Ovary (tissue), 9 donors: ENCODE results near the gene DSCAML1. TPM values are rescaled to one million over a fixed set of nuclear protein-coding genes. Genes with fewer than 3 reads are reported as not detected.

ENCODE experiments used
- DNase-seq, 5 donors: peaks; one replicate each; pipeline ENCODE4 v3.0.0-alpha.2; 2019 to 2020
- H3K27ac ChIP-seq, 2 donors: fragments of 200-600 bp; one replicate each; pipeline versions ENCODE4 v1.5.1 to v1.8.0; 2019 to 2022
- H3K27me3 ChIP-seq: fragments of 200-600 bp; one replicate; pipeline ENCODE4 v1.8.0; 2022
- H3K36me3 ChIP-seq: fragments of 200-600 bp; sonication (generic); one replicate; pipeline ENCODE4 v1.5.1; 2019
- H3K4me1 ChIP-seq: one replicate; pipeline ENCODE4 v1.8.1; 2013; ENCODE audit warnings: mild to moderate bottlenecking, moderate library complexity; ENCODE audit not compliant: insufficient read depth
- H3K4me3 ChIP-seq: fragments of 200-600 bp; sonication (generic); one replicate; pipeline ENCODE4 v1.5.1; 2017
- H3K9me3 ChIP-seq, 2 donors: fragments of 200-600 bp in 1 of 2; sonication (generic) in 1 of 2; one replicate each; pipeline versions ENCODE4 v1.5.1 to v1.8.1; 2013 to 2019; ENCODE audit warnings: mild to moderate bottlenecking in 1 of 2, moderate library complexity in 1 of 2
- EP300 ChIP-seq: sonication (generic); formaldehyde crosslinking; IDR thresholded peaks from one replicate; pipeline ENCODE4 v1.6.1; 2017; ENCODE audit warnings: antibody characterized with exemption
- POLR2A ChIP-seq: fragments of 450-650 bp; IDR thresholded peaks from one replicate; pipeline ENCODE4 v1.6.1; 2017; ENCODE audit warnings: antibody characterized with exemption, mild to moderate bottlenecking, moderate library complexity
- WGBS, 3 donors: extraction: QIAGEN DNeasy Blood & Tissue Kit in 1 of 3; methylation state at CpG; one replicate each; pipeline versions ENCODE4 v1.1.5 to v1.1.7; 2013 to 2017; 5-methylcytosine and 5-hydroxymethylcytosine counted together
- intact Hi-C, 4 donors: fragments of 100-400 bp; cut with DNase I; formaldehyde crosslinking; loops; one replicate each; pipeline versions ENCODE4 v1.11.0 to v1.15.1; 2022 to 2023
- polyA plus RNA-seq, 2 donors: library from polyadenylated mRNA; stranded (reverse); fragments of 200-250 nt in 1 of 2; fragments of 350-450 nt in 1 of 2; fragmentation: Illumina TruSeq in 1 of 2; extraction: RNeasy Lipid Tissue Mini Kit (QIAGEN cat#74804) in 1 of 2; gene quantifications; one replicate each; pipeline ENCODE4 v1.2.3, GENCODE V29; 2013 to 2014
- total RNA-seq, 7 donors: library from RNA; depleted of rRNA in 2 of 7; stranded (reverse); fragments of >200 nt in 2 of 7; fragmentation: NEBNext Ultra II Directional in 3 of 7; extraction: Animal tissue kit (Norgen Biotek cat#: 25700) in 3 of 7; gene quantifications; one replicate each; pipeline versions ENCODE4 v1.1.0 to v1.2.4, GENCODE V29; 2016 to 2023
- TF ChIP-seq, protein P1 (sequence below), 3 donors: fragments of 450-650 bp in 2 of 3; fragments of 200-600 bp in 1 of 3; IDR thresholded peaks; one replicate each; pipeline versions ENCODE4 v1.5.1 to v1.8.0; 2016 to 2022; ENCODE audit warnings: antibody characterized with exemption in 3 of 3, mild to moderate bottlenecking in 1 of 3
- donor health status: DM: no; HTN: no; CAD: no; lungs with moderate emphysema.
- donor health status: DM: no; HTN: no; CAD: no.
- donor health status: Bipolar disorder and iron deficiency.
- donor health status: DM: yes; HTN: yes; CAD: no.
- donor health status: DM: no; HTN: no; CAD: no.
- donor health status: DM: yes; HTN: yes; CAD: no.

Gene DSCAML1
- total and polyA plus RNA-seq, 9 donors, result 0.77 to 16.5 (median 10.6) TPM

DNA sequence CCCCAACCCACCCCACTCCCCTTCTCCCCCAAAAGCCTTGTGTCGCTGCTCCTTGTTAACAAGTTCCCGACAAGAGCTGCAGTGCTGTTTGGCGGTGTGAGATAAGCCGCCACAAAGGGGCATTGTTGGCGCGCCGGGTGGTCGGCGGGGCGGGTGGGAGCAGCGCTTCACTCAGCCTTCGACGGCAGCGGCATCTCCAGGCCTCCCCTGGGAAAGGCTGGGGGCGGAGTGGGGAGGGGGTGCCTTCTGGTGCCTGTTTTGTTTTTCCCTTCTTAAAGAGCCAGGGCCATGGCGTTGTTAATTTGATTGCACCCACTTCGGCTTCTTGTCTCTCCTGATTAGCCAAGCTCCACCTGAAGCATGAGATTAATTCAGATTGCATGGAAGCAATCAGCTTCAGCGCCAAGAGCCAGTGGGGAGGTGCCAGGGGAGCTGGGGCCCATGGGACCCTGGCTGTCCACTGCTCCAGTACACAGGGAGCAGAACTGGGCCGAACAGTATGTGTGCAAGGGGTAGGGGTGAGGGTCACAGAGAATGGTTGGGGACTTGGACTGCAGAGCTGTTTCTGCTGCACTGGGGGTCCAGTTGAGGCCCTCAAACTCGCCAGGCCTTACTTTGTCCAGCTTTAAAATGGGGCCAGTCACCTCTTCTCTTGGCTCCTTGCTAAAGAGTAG lies 304.3 kb downstream of the DSCAML1 start:
- H3K4me3 ChIP-seq, result no peak overlapping the region
- WGBS, 3 donors, result 39 to 58% (median 58%) methylated on average over 20 of the region's 20 CpGs
- no peaks in the 10 kb centered on the region for H3K36me3 ChIP-seq

DNA sequence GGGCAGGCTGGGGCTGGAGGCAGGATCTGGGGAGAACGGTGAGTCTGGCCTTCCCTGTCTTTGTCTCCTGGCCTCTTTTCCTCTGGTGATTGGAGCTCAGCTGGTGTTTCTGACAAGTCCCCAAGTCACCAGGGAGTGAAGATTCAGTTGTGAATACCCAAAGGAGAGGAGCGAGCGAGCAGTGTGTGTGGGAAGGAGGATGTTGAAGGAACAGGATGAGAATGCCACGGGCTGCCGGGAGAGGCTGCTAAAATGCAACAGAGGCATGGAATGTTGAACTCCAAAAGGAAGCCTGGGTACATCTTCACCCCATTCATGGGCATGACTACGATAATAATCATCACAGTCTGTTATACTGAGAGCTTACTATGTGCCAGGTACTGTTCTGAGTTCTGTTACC lies 306.1 kb downstream of the DSCAML1 start:
- Histone ChIP-seq H3K27me3 (no peaks in the 10 kb centered on the region), H3K27ac (no peak overlapping the region), H3K9me3 (no peaks in the 10 kb centered on the region), H3K36me3 (no peaks in the 10 kb centered on the region), H3K4me1 (no peaks in the 10 kb centered on the region), H3K4me3 (no peak overlapping the region)
- intact Hi-C loops, result no loop called here
- TF ChIP-seq EP300, result no peak
- TF ChIP-seq, protein P1, sequence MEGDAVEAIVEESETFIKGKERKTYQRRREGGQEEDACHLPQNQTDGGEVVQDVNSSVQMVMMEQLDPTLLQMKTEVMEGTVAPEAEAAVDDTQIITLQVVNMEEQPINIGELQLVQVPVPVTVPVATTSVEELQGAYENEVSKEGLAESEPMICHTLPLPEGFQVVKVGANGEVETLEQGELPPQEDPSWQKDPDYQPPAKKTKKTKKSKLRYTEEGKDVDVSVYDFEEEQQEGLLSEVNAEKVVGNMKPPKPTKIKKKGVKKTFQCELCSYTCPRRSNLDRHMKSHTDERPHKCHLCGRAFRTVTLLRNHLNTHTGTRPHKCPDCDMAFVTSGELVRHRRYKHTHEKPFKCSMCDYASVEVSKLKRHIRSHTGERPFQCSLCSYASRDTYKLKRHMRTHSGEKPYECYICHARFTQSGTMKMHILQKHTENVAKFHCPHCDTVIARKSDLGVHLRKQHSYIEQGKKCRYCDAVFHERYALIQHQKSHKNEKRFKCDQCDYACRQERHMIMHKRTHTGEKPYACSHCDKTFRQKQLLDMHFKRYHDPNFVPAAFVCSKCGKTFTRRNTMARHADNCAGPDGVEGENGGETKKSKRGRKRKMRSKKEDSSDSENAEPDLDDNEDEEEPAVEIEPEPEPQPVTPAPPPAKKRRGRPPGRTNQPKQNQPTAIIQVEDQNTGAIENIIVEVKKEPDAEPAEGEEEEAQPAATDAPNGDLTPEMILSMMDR (IDR thresholded peaks at IDR 0.05), result no peak
- no peak for TF ChIP-seq POLR2A
- no peak for DNase-seq
- 64 to 69% (median 67%) methylated on average over 6 of the region's 6 CpGs for WGBS, 3 donors

More for the DNA sequence above, 304.3 kb downstream of the DSCAML1 start:
- TF ChIP-seq POLR2A (no peak), EP300 (no peak)
- TF ChIP-seq, protein P1 (IDR thresholded peaks at IDR 0.05), result no peak
- no peaks in the 10 kb centered on the region for H3K27me3 ChIP-seq
- no peaks in the 10 kb centered on the region for H3K9me3 ChIP-seq
- intact Hi-C loops, result no loop called here
- H3K4me1 ChIP-seq, result no peaks in the 10 kb centered on the region
- no peak for DNase-seq
- H3K27ac ChIP-seq, result no peak overlapping the region

DNA sequence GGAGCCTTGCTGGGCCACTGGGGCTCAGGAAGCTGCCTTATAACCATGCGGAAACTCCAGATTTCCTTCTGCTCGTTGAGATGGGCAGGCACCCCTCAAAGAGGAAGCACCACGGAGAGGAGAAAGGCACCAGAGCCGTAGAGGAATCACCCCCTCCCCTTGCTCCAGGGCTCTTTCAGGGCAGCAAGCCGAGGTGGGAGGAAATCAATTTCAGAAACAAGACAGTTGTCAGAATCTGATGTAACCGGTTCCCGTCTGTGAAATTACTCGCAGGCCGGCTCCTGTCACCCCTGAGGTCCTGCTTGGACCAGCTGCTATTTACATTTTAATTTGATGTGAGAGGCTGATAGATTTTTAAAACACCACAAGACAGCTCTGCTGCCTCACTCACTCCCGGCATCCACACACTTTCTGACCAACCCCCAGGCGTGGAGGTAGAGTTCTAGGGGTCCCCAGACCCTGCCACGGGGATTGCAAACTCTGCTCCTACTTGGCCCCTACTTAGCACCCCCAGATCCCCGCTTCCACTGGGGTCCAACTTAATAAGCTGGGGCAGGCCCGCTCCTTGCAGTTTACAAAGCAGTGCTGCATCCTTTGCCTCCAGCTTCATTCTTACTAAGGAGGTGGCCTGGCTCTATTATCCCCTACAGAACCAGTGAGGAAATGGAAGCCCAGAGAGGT lies 306.9 kb downstream of the DSCAML1 start:
- WGBS, 3 donors, result 26 to 39% (median 38%) methylated on average over 14 of the region's 14 CpGs
- intact Hi-C loops, result no loop called here

DNA sequence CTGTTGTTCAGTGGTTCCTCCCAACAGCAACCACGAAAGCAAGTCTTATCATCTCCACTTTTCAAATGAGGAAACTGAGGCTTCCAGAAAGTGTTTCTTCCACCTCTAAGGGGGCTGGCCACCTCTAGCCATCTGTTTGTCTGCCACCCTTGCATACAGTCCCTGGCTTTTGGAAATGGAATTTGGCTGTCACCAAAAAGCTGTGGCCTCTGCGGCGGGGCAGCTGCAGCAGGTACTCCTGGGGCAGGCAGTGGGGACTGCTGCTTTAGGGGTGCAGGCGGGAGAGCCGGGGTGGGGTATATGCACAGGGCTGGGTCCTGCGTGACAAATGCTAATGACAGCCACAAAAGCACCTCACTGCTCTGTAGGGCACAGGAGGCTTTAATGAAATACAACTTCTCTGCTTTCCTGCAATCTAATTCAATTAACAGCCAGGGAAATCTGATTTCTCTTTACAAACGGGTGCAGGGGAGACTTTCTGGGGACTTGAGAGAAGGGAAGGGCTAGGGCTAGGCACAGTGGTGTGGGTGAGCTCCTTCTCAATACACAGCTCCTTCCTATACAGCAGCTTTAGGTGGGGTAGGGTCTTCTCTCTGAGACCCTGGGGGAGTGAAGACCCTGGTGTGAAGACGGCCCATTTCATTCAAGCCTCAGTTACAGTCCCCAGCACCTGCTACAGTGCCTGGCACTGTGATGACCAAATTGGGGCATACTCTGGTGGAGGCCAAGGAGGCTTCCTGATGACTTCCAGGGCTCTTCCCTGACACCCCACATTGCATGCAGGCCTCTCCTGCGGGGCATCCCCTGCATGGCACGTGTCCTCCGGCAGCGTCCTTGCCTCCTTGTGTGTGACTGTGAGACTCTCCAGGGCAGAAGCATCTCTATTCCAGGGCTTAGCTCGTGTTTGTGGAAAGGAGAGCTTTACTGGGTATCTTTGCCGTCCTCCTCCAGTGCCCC lies 307.7 kb downstream of the DSCAML1 start:
- 82 to 86% (median 85%) methylated on average over 14 of the region's 14 CpGs for WGBS, 3 donors

More for the DNA sequence above, 306.9 kb downstream of the DSCAML1 start:
- DNase-seq, result no peak
- H3K36me3 ChIP-seq, result no peaks in the 10 kb centered on the region
- TF ChIP-seq POLR2A (no peak), EP300 (no peak)
- TF ChIP-seq, protein P1 (IDR thresholded peaks at IDR 0.05), result no peak
- no peaks in the 10 kb centered on the region for H3K9me3 ChIP-seq
- no peak overlapping the region for H3K4me3 ChIP-seq
- no peak overlapping the region for H3K27ac ChIP-seq
- H3K4me1 ChIP-seq, result no peaks in the 10 kb centered on the region
- no peaks in the 10 kb centered on the region for H3K27me3 ChIP-seq

More for the DNA sequence above, 307.7 kb downstream of the DSCAML1 start:
- intact Hi-C loops, result no loop called here
- no peaks in the 10 kb centered on the region for H3K9me3 ChIP-seq
- no peaks in the 10 kb centered on the region for H3K36me3 ChIP-seq
- H3K4me1 ChIP-seq, result no peaks in the 10 kb centered on the region
- no peak overlapping the region for H3K27ac ChIP-seq
- no peak for DNase-seq
- H3K27me3 ChIP-seq, result no peaks in the 10 kb centered on the region
- TF ChIP-seq EP300 (no peak), POLR2A (no peak)
- TF ChIP-seq, protein P1 (IDR thresholded peaks at IDR 0.05), result no peak
- no peak overlapping the region for H3K4me3 ChIP-seq
